ENCODE results near the gene BEGAIN. TPM values are rescaled to one million over a fixed set of nuclear protein-coding genes. Genes with fewer than 3 reads are reported as not detected.

BEGAIN gene
- total RNA-seq, 1 donor from 2014 or later, result 3.4 TPM

- no peak for DNase-seq (ENCODE audit: low spot score)
- Mint-ChIP-seq H3K4me3 (ENCODE audit: low read depth) (no peak overlapping the region), H3K36me3 (ENCODE audit: low read depth) (no peaks in the 10 kb centered on the region)
These were observed 5.7 kb downstream of the BEGAIN start for GRCh38 chr14:100581228-100582145.

GRCh38 chr14:100580316-100581227, 6.6 kb downstream of the BEGAIN start:
- no peak for DNase-seq (ENCODE audit: low spot score)
- Mint-ChIP-seq H3K4me1 (ENCODE audit: low read depth) (no peaks in the 10 kb centered on the region), H3K27me3 (ENCODE audit: low read depth) (no peaks in the 10 kb centered on the region), H3K9me3 (no peaks in the 10 kb centered on the region), H3K27ac (no peak overlapping the region), H3K36me3 (ENCODE audit: low read depth) (no peaks in the 10 kb centered on the region), H3K4me3 (ENCODE audit: low read depth) (no peak overlapping the region)
- intact Hi-C loops (cut with micrococcal nuclease), result no loop called here

More at GRCh38 chr14:100581228-100582145, 5.7 kb downstream of the BEGAIN start:
- intact Hi-C loops (cut with micrococcal nuclease), result no loop called here
- H3K9me3 Mint-ChIP-seq, result no peaks in the 10 kb centered on the region
- no peaks in the 10 kb centered on the region for H3K4me1 Mint-ChIP-seq (ENCODE audit: low read depth)
- H3K27ac Mint-ChIP-seq, result no peak overlapping the region
- H3K27me3 Mint-ChIP-seq (ENCODE audit: low read depth), result peaks cover 2% of the 10 kb centered on the region

- no peak overlapping the region for H3K27ac Mint-ChIP-seq
- intact Hi-C loops (cut with micrococcal nuclease), result no loop called here
- H3K4me1 Mint-ChIP-seq (ENCODE audit: low read depth), result no peaks in the 10 kb centered on the region
- H3K4me3 Mint-ChIP-seq (ENCODE audit: low read depth), result no peak overlapping the region
- no peaks in the 10 kb centered on the region for H3K36me3 Mint-ChIP-seq (ENCODE audit: low read depth)
- no peak for DNase-seq (ENCODE audit: low spot score)
- no peaks in the 10 kb centered on the region for H3K9me3 Mint-ChIP-seq
- no peaks in the 10 kb centered on the region for H3K27me3 Mint-ChIP-seq (ENCODE audit: low read depth)
These were observed 8.7 kb downstream of the BEGAIN start for GRCh38 chr14:100578552-100578951.

- Mint-ChIP-seq H3K4me1 (ENCODE audit: low read depth) (no peaks in the 10 kb centered on the region), H3K9me3 (no peaks in the 10 kb centered on the region), H3K4me3 (ENCODE audit: low read depth) (no peak overlapping the region), H3K27me3 (ENCODE audit: low read depth) (no peaks in the 10 kb centered on the region), H3K36me3 (ENCODE audit: low read depth) (no peaks in the 10 kb centered on the region), H3K27ac (no peak overlapping the region)
- intact Hi-C loops (cut with micrococcal nuclease), result no loop called here
- DNase-seq (ENCODE audit: low spot score), result no peak
These were observed 9.2 kb downstream of the BEGAIN start for GRCh38 chr14:100577986-100578431.

GRCh38 chr14:100577321-100577985, 9.8 kb downstream of the BEGAIN start:
- Mint-ChIP-seq H3K27ac (no peak overlapping the region), H3K9me3 (no peaks in the 10 kb centered on the region), H3K4me3 (ENCODE audit: low read depth) (no peak overlapping the region), H3K4me1 (ENCODE audit: low read depth) (peaks cover 3% of the 10 kb centered on the region), H3K36me3 (ENCODE audit: low read depth) (no peaks in the 10 kb centered on the region), H3K27me3 (ENCODE audit: low read depth) (peaks cover 4% of the 10 kb centered on the region)
- intact Hi-C loops (cut with micrococcal nuclease), result no loop called here
- no peak for DNase-seq (ENCODE audit: low spot score)

GRCh38 chr14:100576091-100577085, 10.8 kb downstream of the BEGAIN start:
- no peak overlapping the region for H3K27ac Mint-ChIP-seq
- H3K4me3 Mint-ChIP-seq (ENCODE audit: low read depth), result no peak overlapping the region
- H3K9me3 Mint-ChIP-seq, result no peaks in the 10 kb centered on the region
- intact Hi-C loops (cut with micrococcal nuclease), result no loop called here
- H3K4me1 Mint-ChIP-seq (ENCODE audit: low read depth), result peaks cover 3% of the 10 kb centered on the region
- DNase-seq (ENCODE audit: low spot score), result no peak
- H3K36me3 Mint-ChIP-seq (ENCODE audit: low read depth), result no peaks in the 10 kb centered on the region
- H3K27me3 Mint-ChIP-seq (ENCODE audit: low read depth), result peaks cover 10% of the 10 kb centered on the region

- intact Hi-C loops (cut with micrococcal nuclease), result no loop called here
- H3K4me1 Mint-ChIP-seq (ENCODE audit: low read depth), result peaks cover 3% of the 10 kb centered on the region
- H3K4me3 Mint-ChIP-seq (ENCODE audit: low read depth), result no peak overlapping the region
- peaks cover 17% of the 10 kb centered on the region for H3K27me3 Mint-ChIP-seq (ENCODE audit: low read depth)
- no peak overlapping the region for H3K27ac Mint-ChIP-seq
- H3K36me3 Mint-ChIP-seq (ENCODE audit: low read depth), result no peaks in the 10 kb centered on the region
- no peak for DNase-seq (ENCODE audit: low spot score)
- H3K9me3 Mint-ChIP-seq, result no peaks in the 10 kb centered on the region
These were observed 11.8 kb downstream of the BEGAIN start for GRCh38 chr14:100575266-100575995.

- H3K9me3 Mint-ChIP-seq, result no peaks in the 10 kb centered on the region
- no peak overlapping the region for H3K27ac Mint-ChIP-seq
- H3K4me3 Mint-ChIP-seq (ENCODE audit: low read depth), result no peak overlapping the region
- H3K36me3 Mint-ChIP-seq (ENCODE audit: low read depth), result no peaks in the 10 kb centered on the region
- peaks cover 3% of the 10 kb centered on the region for H3K4me1 Mint-ChIP-seq (ENCODE audit: low read depth)
- DNase-seq (ENCODE audit: low spot score), result no peak
- H3K27me3 Mint-ChIP-seq (ENCODE audit: low read depth), result peaks cover 23% of the 10 kb centered on the region
- intact Hi-C loops (cut with micrococcal nuclease), result no loop called here
These were observed 12.6 kb downstream of the BEGAIN start for GRCh38 chr14:100574642-100575031.

- H3K4me1 Mint-ChIP-seq (ENCODE audit: low read depth), result peaks cover 3% of the 10 kb centered on the region
- H3K4me3 Mint-ChIP-seq (ENCODE audit: low read depth), result no peak overlapping the region
- DNase-seq (ENCODE audit: low spot score), result no peak
- no peaks in the 10 kb centered on the region for H3K36me3 Mint-ChIP-seq (ENCODE audit: low read depth)
- intact Hi-C loops (cut with micrococcal nuclease), result no loop called here
- H3K9me3 Mint-ChIP-seq, result no peaks in the 10 kb centered on the region
- H3K27ac Mint-ChIP-seq, result no peak overlapping the region
- H3K27me3 Mint-ChIP-seq (ENCODE audit: low read depth), result peaks cover 28% of the 10 kb centered on the region
These were observed 13.2 kb downstream of the BEGAIN start for GRCh38 chr14:100573757-100574641.

- DNase-seq (ENCODE audit: low spot score), result no peak
- Mint-ChIP-seq H3K27ac (no peak overlapping the region), H3K4me3 (ENCODE audit: low read depth) (no peak overlapping the region), H3K9me3 (no peaks in the 10 kb centered on the region), H3K27me3 (ENCODE audit: low read depth) (peaks cover 28% of the 10 kb centered on the region), H3K4me1 (ENCODE audit: low read depth) (peaks cover 3% of the 10 kb centered on the region), H3K36me3 (ENCODE audit: low read depth) (no peaks in the 10 kb centered on the region)
- intact Hi-C loops (cut with micrococcal nuclease), result no loop called here
These were observed 14.0 kb downstream of the BEGAIN start for GRCh38 chr14:100573002-100573756.
